ENCODE data around the gene BCORL1.

The BCORL1 gene

GRCh38 chrX:129987871-129988270 is 5.4 kb downstream of the BCORL1 start:
- no peak for DNase-seq (ENCODE audit: low read depth)
- H3K4me3 ChIP-seq (ENCODE audit: low read length), result no peak overlapping the region
- TF ChIP-seq CTCF (conservative IDR thresholded peaks at IDR 0.05; ENCODE audit: low read length), result no peak

GRCh38 chrX:129992181-129992580 is 9.7 kb downstream of the BCORL1 start:
- no peak overlapping the region for H3K4me3 ChIP-seq (ENCODE audit: low read length)
- DNase-seq (ENCODE audit: low read depth), result no peak
- no peak for TF ChIP-seq CTCF (conservative IDR thresholded peaks at IDR 0.05; ENCODE audit: low read length)

- peak; percentile 73 for DNase-seq (ENCODE audit: low read depth)
- TF ChIP-seq CTCF (conservative IDR thresholded peaks at IDR 0.05; ENCODE audit: low read length), result no peak
- no peak overlapping the region for H3K4me3 ChIP-seq (ENCODE audit: low read length)
Observed at GRCh38 chrX:129996120-129996519, 13.7 kb downstream of the BCORL1 start.

GRCh38 chrX:129997086-129997485 is 14.7 kb downstream of the BCORL1 start:
- no peak overlapping the region for H3K4me3 ChIP-seq (ENCODE audit: low read length)
- no peak for TF ChIP-seq CTCF (conservative IDR thresholded peaks at IDR 0.05; ENCODE audit: low read length)
- no peak for DNase-seq (ENCODE audit: low read depth)

GRCh38 chrX:129998021-129998420 is 15.6 kb downstream of the BCORL1 start:
- no peak overlapping the region for H3K4me3 ChIP-seq (ENCODE audit: low read length)
- no peak for TF ChIP-seq CTCF (conservative IDR thresholded peaks at IDR 0.05; ENCODE audit: low read length)
- no peak for DNase-seq (ENCODE audit: low read depth)

GRCh38 chrX:130001893-130002292 is 19.5 kb downstream of the BCORL1 start:
- DNase-seq (ENCODE audit: low read depth), result no peak
- no peak for TF ChIP-seq CTCF (conservative IDR thresholded peaks at IDR 0.05; ENCODE audit: low read length)
- H3K4me3 ChIP-seq (ENCODE audit: low read length), result no peak overlapping the region

GRCh38 chrX:130002541-130002940 is 20.1 kb downstream of the BCORL1 start:
- TF ChIP-seq CTCF (conservative IDR thresholded peaks at IDR 0.05; ENCODE audit: low read length), result no peak
- no peak for DNase-seq (ENCODE audit: low read depth)
- no peak overlapping the region for H3K4me3 ChIP-seq (ENCODE audit: low read length)
